Stimulated activated naive CD8-positive, alpha-beta T cell treated with anti-CD3 and anti-CD28 coated beads, Interleukin-15, Interleukin-2, amounts not matched to agents 100 U/mL and 50 U/mL, for 24 hours (primary cell): Measurements from ENCODE around the gene KRTAP27-1.

Source experiments
- ATAC-seq: fragments of 150-1000 bp; cut with Tn5 transposase; one replicate; pipeline ENCODE4 v1.10.0; 2021
- DNase-seq: peaks from one replicate; pipeline ENCODE4 v3.0.0; 2021

The KRTAP27-1 gene

GRCh38 chr21:30337276-30337744, at the start of gene KRTAP27-1:
Gene KRTAP27-1, minus strand, starts transcription at chr21:30337694. Its CDS starts 26 bp downstream, at chr21:30337668.
- DNase-seq (no peak), ATAC-seq (no peak)

GRCh38 chr21:30382201-30382600, 44.7 kb upstream of the KRTAP27-1 start:
- DNase-seq (no peak), ATAC-seq (no peak)

GRCh38 chr21:30372139-30372770, 34.8 kb upstream of the KRTAP27-1 start, which contains the start of gene KRTAP13-2:
Gene KRTAP13-2, minus strand, starts transcription at chr21:30372271. Its CDS starts 58 bp downstream, at chr21:30372213.
- DNase-seq, result no peak
- no peak for ATAC-seq

GRCh38 chr21:30355906-30356305, 18.4 kb upstream of the KRTAP27-1 start:
- ATAC-seq, result no peak
- DNase-seq, result no peak

- no peak for DNase-seq
- no peak for ATAC-seq
These were observed 17.0 kb upstream of the KRTAP27-1 start for GRCh38 chr21:30354308-30355005.

GRCh38 chr21:30351534-30351933, 14.0 kb upstream of the KRTAP27-1 start:
- DNase-seq (no peak), ATAC-seq (no peak)

GRCh38 chr21:30349572-30349971, 12.1 kb upstream of the KRTAP27-1 start:
- DNase-seq (no peak), ATAC-seq (no peak)

- ATAC-seq, result no peak
- DNase-seq, result no peak
These were observed 11.0 kb upstream of the KRTAP27-1 start, which contains the start of gene KRTAP23-1 for GRCh38 chr21:30348506-30348905. Gene KRTAP23-1, minus strand, starts transcription at chr21:30348606. Its CDS starts 0 bp downstream, at chr21:30348606.

- DNase-seq, result no peak
- ATAC-seq, result no peak
These were observed 7.5 kb upstream of the KRTAP27-1 start for GRCh38 chr21:30345014-30345413.

- peak; percentile 23 for DNase-seq
- no peak for ATAC-seq
These were observed 3.5 kb upstream of the KRTAP27-1 start for GRCh38 chr21:30340714-30341573.

- DNase-seq (no peak), ATAC-seq (no peak)
These were observed 1.2 kb upstream of the KRTAP27-1 start for GRCh38 chr21:30338717-30339116.

- no peak for ATAC-seq
These were observed 278 bp upstream of the KRTAP27-1 start for GRCh38 chr21:30337772-30338171.

GRCh38 chr21:30336596-30336995, 898 bp downstream of the KRTAP27-1 start:
- ATAC-seq (no peak), DNase-seq (no peak)

More at GRCh38 chr21:30337772-30338171, 278 bp upstream of the KRTAP27-1 start:
- no peak for DNase-seq

- ATAC-seq, result no peak
These were observed 3.8 kb downstream of the KRTAP27-1 start for GRCh38 chr21:30333736-30334135.

GRCh38 chr21:30332681-30333080, 4.8 kb downstream of the KRTAP27-1 start:
- ATAC-seq, result no peak
- DNase-seq, result no peak

More at GRCh38 chr21:30333736-30334135, 3.8 kb downstream of the KRTAP27-1 start:
- DNase-seq, result no peak

GRCh38 chr21:30329203-30329875, 8.2 kb downstream of the KRTAP27-1 start:
- DNase-seq (no peak), ATAC-seq (no peak)

- DNase-seq (no peak), ATAC-seq (no peak)
These were observed 11.1 kb downstream of the KRTAP27-1 start for GRCh38 chr21:30326390-30326789.

GRCh38 chr21:30320215-30320614, 17.3 kb downstream of the KRTAP27-1 start, which contains the start of gene KRTAP26-1:
Gene KRTAP26-1, minus strand, starts transcription at chr21:30320315. Its CDS starts 280 bp downstream, at chr21:30320035.
- ATAC-seq (no peak), DNase-seq (no peak)

- DNase-seq (no peak), ATAC-seq (no peak)
These were observed 21.8 kb downstream of the KRTAP27-1 start for GRCh38 chr21:30315701-30316100.

GRCh38 chr21:30306884-30307283, 30.6 kb downstream of the KRTAP27-1 start:
- DNase-seq, result no peak
- no peak for ATAC-seq

- ATAC-seq (no peak), DNase-seq (no peak)
These were observed 32.4 kb downstream of the KRTAP27-1 start for GRCh38 chr21:30305136-30305535.

GRCh38 chr21:30289215-30289614, 48.3 kb downstream of the KRTAP27-1 start, which contains the start of gene KRTAP25-1:
Gene KRTAP25-1, minus strand, starts transcription at chr21:30289514. Its CDS starts 24 bp downstream, at chr21:30289490.
- ATAC-seq (no peak), DNase-seq (no peak)
